ENCODE data around the gene KLHL7.
A peak's percentile ranks its signal among the peaks of the same experiment; 100 is the strongest.
"Not testable (repeated sequence)": the region's sequence is repeated elsewhere in the genome, so short reads cannot be mapped to it uniquely, and the experiment has no call there.

Gene KLHL7

GRCh38 chr7:23175938-23176337 lies 70.4 kb downstream of the KLHL7 start:
- DNase-seq (ENCODE audit: low read depth in 2 of 2), result no peak

DNA sequence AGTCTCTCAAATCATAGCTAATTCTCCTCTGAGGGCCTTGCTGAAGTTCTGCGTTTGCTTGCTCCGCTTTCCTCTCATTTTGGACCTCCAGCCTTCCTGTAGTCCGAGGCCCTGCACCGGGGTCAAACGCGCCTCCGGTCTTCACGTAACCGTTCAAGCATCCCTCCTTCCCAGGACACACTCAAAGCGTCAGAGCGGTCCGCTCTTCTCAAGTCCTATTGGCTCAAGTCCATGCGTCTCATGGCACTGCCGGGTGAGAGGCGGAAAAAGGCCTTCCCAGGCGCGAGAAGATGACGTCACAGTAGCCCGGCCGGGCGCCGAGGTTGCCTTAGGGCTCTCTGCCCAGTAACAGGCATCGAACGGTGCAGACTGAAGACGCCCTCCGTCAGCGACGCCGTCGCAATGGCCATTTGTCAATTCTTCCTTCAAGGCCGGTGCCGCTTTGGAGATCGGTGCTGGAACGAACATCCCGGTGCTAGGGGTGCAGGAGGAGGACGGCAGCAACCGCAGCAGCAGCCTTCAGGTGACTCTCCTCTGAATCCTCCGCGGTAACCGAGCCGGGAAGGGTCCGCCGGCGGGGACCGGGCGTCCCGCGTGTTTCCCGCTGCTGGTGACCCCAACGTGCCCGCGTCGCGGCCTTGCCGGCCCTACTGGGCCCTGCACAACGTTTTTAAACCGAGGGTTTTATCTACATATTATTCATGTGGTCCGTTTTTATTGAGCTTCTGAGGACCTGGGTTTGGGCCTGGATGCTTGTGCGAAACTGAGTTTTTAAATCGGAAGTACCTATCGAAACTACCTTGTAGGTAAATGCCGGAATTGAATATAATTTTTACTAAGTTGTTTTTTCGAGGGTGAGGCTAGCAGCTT lies 76.3 kb downstream of the KLHL7 start, which contains the start of gene NUP42:
NUP42 (plus strand) TSS at position 365 of the 870 bp plus-strand sequence; CDS start at position 403, 38 bp downstream.
- peak; percentile 88 for DNase-seq (ENCODE audit: low read depth in 2 of 2)

GRCh38 chr7:23183279-23184012 lies 77.9 kb downstream of the KLHL7 start:
- DNase-seq (ENCODE audit: low read depth in 2 of 2), result no peak

- DNase-seq (ENCODE audit: low read depth in 2 of 2), result no peak
Measured at GRCh38 chr7:23184291-23184690, 78.7 kb downstream of the KLHL7 start.

DNA sequence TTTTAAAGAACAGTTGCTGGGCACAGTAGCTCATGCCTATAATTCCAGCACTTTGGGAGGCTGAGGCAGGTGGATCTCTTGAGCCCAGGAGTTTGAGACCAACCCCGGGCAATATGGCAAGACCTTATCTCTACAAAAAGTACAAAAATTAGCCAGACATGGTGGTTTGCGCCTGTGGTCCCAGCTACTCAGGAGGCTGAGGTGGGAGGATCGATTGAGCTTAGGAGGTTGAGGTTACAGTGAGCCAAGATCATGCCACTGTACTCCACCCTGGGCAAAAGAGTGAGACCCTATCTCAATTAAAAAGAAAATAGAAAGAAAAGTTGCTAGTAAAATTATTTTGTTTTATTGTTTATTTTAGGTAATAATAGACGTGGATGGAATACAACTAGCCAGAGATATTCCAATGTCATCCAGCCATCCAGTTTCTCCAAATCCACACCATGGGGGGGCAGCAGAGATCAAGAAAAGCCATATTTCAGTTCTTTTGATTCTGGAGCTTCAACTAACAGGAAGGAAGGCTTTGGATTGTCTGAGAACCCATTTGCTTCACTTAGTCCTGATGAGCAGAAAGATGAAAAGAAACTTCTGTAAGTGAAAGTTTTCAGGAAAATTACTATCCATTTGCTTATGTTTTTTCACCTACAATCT lies 79.2 kb downstream of the KLHL7 start:
- DNase-seq (ENCODE audit: low read depth in 2 of 2), result no peak

DNA sequence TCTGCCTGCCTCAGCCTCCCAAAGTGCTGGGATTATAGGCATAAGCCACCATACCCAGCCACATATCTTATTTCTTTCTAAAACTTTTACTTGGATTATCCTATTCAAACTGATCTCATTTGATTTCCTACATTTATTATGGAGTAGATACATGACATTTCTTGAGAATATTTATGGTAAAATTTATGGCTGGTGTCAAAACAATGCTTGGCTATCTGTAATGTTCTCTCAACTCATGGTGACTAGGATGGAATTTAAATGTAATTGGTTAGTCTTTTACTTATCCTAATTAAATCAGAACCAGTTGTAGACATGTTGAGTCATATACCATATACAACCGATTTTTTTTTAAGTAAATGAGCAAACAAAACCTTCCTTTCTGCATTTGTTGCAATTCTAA lies 80.4 kb downstream of the KLHL7 start:
- DNase-seq (ENCODE audit: low read depth in 2 of 2), result no peak

DNA sequence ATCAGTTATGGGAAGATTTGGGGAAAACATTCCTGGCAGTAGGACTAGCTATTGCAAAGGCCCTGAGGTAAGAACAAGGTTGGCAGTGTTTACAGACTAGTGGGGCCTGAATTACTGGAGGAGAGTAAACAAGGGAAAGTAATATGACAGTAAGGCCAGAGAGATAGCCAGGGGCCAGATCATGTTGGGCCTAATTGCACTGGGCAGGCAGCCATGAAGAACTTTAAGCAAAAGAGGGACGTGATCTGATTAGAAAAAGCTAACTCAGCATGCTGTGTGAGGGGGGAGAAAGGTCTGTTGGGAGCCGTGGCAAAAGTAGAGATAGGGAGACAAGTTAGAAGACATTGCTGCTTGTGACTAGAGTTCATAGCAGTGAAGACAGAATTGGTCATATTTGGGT lies 85.4 kb downstream of the KLHL7 start:
- no peak for DNase-seq (ENCODE audit: low read depth in 2 of 2)

GRCh38 chr7:23193650-23194227 lies 88.2 kb downstream of the KLHL7 start:
- not testable (repeated sequence) for DNase-seq (ENCODE audit: low read depth in 2 of 2)

DNA sequence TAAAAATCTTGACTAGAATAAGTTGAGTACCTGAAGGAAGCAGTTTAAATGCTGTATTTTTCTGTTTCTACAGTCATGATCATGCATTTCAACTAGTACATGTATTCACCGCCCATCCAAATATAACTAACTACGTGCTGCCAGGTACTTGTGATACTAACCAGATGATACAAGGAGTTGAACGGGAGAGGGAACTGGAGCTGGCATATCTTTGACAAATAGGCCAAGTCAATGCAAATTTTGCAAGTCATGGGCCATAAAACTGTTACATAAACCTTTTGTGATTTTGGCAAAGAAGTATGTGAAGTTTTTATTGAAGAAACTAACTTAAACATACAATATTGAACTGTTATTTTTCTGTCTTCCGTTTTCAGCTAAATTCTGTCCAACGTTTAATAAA lies 90.7 kb downstream of the KLHL7 start:
- DNase-seq (ENCODE audit: low read depth in 2 of 2), result no peak

DNA sequence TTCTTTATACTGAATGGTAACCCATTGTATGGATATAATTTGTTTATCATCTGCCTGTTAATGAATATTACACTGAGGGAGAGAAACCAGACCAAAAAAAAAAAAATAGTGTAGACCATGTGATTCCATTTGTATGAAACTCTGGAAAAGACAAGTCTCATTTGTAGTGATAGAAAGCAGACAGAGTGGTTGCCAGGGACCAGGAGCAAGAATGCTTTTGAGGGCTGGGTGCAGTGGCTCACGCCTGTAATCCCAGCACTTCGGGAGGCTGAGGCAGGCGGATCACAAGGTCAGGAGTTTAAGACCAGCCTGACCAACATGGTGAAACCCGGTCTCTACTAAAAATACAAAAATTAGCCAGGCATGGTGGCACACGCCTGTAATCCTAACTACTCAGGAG lies 92.2 kb downstream of the KLHL7 start:
- not testable (repeated sequence) for DNase-seq (ENCODE audit: low read depth in 2 of 2)

DNA sequence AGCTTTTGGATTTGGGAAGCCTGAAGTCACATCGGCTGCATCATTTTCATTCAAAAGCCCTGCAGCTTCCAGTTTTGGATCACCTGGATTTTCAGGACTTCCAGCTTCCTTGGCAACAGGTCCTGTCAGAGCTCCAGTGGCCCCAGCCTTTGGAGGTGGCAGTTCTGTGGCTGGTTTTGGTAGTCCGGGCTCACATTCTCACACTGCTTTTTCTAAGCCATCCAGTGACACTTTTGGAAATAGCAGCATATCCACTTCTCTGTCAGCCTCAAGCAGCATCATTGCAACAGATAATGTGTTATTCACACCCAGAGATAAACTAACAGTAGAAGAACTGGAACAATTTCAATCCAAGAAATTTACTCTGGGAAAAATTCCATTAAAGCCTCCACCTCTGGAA lies 94.7 kb downstream of the KLHL7 start:
- no peak for DNase-seq (ENCODE audit: low read depth in 2 of 2)

GRCh38 chr7:23204241-23204640 lies 98.7 kb downstream of the KLHL7 start:
- DNase-seq (ENCODE audit: low read depth in 2 of 2), result no peak

GRCh38 chr7:23205577-23205908 lies 100.0 kb downstream of the KLHL7 start:
- no peak for DNase-seq (ENCODE audit: low read depth in 2 of 2)

- no peak for DNase-seq (ENCODE audit: low read depth in 2 of 2)
Measured at GRCh38 chr7:23205909-23206767, 100.6 kb downstream of the KLHL7 start.

DNA sequence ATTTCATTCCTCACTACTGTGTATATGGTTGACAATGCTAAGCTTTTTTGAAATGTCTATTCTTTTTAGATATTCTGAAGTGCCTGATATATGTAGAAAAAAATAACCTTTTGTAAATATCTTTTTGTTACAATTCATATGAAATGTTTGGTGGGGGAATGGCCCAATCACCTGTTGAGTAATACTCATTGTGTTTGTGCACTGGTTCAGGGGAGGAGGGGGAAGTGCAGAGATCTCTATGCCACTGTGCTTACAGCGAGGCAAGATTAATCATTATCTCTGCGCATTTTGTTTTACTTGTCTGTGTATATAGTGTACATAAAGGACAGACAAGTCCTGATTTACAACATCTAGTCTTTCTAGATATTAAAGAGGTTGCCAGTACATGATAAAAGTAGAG lies 101.4 kb downstream of the KLHL7 start:
- DNase-seq (ENCODE audit: low read depth in 2 of 2), result no peak

GRCh38 chr7:23207884-23208283 lies 102.3 kb downstream of the KLHL7 start:
- no peak for DNase-seq (ENCODE audit: low read depth in 2 of 2)

GRCh38 chr7:23208316-23208715 lies 102.7 kb downstream of the KLHL7 start:
- DNase-seq (ENCODE audit: low read depth in 2 of 2), result no peak

- no peak for DNase-seq (ENCODE audit: low read depth in 2 of 2)
Measured at GRCh38 chr7:23210506-23210905, 104.9 kb downstream of the KLHL7 start.

GRCh38 chr7:23211589-23211988 lies 106.0 kb downstream of the KLHL7 start:
- no peak for DNase-seq (ENCODE audit: low read depth in 2 of 2)

GRCh38 chr7:23212395-23212794 lies 106.8 kb downstream of the KLHL7 start:
- no peak for DNase-seq (ENCODE audit: low read depth in 2 of 2)

DNA sequence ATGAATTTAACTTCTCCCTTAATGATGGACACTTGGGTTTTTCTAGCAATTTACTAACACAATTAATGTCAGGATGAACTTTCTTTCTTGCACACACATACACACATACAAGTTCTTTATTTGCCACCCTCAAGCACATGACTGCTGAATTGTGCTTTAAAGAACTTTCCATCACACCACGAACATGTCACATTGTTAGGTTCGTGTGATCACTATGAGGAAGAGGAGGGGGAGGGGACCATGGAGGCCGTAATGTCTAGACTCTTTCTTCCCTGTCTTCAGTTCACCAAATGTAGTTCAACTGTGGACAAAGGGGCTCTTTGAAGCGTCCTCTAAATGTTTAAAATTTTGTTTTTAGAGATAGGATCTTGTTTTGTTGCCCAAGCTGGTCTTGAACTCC lies 107.3 kb downstream of the KLHL7 start:
- no peak for DNase-seq (ENCODE audit: low read depth in 2 of 2)
